Activated CD8-positive, alpha-beta memory T cell treated with anti-CD3 and anti-CD28 coated beads, Interleukin-2, amount 50 U/mL, for 1 hour (primary cell): Measurements from ENCODE around the gene TSNAXIP1.
"Not testable (repeated sequence)": the region's sequence is repeated elsewhere in the genome, so short reads cannot be mapped to it uniquely, and the experiment has no call there.

Experiments
- DNase-seq: peaks from one replicate; pipeline ENCODE4 v3.0.0-alpha.2; 2020; ENCODE audit errors: extremely low read depth

TSNAXIP1 gene

DNA sequence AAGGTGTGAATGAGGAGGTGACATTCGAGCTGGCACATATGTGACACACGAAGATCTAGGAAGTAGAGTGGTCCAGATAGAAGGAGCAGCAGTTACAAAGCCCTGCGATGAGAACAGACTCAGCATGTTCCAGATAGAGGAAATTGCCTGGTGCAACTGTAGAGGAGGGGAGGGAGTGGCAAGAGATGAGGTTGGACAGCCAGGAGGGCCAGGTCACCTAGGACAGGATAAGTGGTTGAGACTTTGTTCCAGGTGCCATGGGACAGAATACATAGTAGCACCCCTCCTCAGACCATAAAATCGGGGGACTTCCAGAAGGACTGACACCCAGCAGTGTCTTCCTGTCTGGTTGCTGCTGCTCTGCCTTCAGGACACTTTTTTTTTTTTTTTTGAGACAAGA is 51.8 kb downstream of the TSNAXIP1 start:
- no peak for DNase-seq

DNA sequence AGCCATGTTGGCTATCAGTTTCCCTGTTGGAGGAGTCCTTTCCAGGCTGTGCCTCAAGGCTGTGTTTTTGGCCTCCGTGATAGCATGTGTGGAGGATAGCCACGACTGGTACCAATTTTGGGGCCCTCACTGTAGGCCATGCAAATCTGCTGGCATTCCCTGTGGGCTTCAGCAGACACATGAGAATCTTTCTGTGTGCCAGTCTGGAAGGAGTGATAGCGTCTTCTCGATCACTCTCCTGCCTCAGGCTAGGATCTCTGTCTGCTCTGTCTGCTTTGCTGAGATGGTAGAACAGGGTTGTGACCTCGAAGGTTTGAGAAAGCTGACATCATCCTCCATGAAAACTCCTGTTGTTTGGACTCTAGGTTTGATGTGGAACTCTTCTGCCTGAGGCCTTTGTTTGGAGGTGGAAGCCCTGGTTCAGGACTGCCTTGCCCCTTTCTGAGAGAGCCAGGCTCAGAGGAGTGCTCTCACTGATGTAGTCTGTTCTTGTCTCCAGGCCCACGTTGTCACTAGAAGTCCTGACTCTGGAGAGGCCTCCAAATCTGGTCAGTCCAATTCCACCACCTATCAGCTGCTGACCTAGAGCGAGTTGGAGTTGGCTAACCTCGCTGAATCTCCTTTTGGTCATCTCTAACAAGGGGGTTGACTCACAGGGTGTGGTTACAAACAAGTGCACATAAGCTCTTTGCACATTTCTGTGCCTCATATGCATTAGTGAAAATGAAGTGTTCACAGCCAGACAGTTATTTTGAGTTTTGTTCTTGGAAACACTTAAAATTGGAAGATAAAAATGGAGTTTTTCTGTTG is 54.1 kb downstream of the TSNAXIP1 start:
- no peak for DNase-seq

- no peak for DNase-seq
Measured at GRCh38 chr16:67861877-67862276, 55.2 kb downstream of the TSNAXIP1 start.

DNA sequence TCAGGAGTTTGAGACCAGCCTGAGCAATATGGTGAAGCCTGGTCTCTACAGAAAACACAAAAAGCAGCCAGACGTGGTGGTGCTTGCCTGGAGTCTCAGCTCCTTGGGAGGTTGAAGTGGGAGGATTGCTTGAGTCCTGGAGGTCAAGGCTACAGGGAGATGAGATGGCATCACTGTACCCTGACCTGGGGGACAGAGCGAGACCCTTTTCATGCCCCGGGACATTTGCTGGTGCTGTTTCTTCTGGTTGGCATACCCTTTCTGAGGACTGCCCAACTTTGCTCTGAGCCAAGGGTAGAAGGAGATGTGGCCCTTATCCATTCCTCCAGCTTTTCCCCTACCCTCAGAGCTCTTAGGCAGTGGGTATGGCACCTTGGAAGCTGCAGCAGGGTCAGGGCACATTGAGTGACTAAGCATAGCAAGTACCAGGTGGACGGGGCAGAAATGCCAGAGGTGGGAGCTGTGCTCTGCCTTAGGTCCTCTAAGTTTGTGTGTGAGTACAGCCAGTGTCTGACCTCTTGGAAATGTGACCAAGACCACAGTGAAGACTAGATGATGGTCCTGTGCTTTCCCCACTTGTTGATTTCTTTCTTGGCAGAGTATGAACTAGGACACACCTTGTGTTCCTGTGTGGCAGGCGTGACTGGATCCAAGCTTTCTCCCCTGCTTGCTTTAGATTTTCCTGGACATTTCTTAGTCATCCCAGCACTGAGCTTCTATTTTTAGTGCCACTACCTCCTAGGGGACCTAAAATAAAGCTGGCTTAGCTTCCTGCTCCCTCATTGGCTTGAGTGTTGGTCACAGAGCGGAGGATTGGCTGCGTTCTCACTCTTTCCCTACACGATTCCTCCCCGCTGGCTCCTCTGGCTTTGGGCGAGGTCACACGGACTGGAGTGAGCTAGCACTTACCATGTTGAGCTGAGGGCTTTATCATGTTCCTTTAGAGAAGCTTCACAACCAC is 56.2 kb downstream of the TSNAXIP1 start:
- DNase-seq, result no peak

- DNase-seq, result not testable (repeated sequence)
Measured at GRCh38 chr16:67864044-67864443, 57.4 kb downstream of the TSNAXIP1 start.

DNA sequence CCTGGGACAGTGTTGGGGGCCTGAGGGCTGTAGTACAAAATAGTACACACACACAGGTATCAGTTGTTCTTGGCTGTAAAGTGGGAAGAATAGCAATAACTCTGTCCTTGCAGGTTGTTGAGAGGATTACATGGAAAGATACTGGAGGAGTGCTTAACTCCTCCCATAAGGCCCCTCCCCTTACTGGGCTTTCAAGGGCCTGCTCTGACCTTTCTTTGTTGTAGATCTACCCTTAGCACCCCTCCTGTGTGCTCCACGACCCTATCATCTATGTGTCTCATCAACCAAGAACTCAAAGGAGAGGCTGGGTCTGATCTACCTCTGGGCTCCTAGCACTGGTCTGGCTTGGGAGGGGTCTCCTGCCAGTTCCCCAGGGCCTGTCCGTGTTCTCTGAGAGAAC is 57.9 kb downstream of the TSNAXIP1 start:
- DNase-seq, result no peak

DNA sequence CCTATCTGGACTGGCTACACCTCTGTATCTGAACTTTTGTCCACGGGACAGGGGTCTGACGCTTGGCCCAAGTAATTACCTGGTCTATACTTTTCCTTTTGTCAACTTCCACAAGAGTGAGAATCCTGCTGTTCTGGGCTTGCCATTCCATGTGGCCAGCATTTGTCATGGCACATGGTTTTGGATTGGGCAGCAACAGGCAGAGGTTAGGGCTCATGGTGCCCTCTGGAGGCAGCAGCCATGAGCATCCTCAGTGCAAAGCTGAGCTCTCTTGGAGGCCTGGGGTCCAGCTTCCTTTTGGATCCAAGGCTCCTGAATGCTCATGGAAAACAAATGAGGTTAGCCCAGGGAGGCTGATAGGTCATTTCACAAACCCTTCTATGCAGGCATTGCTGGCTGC is 58.6 kb downstream of the TSNAXIP1 start:
- DNase-seq, result no peak

GRCh38 chr16:67868290-67868689 is 61.6 kb downstream of the TSNAXIP1 start:
- DNase-seq, result no peak

- no peak for DNase-seq
Measured at GRCh38 chr16:67869653-67870052, 63.0 kb downstream of the TSNAXIP1 start.

DNA sequence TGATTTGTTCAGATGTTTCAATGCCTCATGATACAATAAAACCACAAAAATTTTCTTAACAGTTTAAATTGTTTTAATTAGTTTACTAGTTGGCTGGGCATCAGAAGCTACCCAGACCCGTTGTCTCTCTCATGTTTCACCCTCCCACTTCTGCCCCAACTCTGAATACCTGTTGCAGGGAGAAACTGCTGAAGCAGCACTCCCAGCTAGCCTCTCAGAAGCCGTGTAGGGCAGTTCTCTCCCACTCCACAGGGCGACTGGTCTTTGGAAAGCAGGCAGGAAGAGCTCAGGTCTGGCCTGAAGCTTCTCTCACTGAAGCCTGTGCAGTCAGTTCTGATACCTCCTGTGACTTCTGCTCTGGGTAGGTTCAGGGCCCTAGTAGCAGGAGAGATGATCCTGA is 64.6 kb downstream of the TSNAXIP1 start:
- no peak for DNase-seq

DNA sequence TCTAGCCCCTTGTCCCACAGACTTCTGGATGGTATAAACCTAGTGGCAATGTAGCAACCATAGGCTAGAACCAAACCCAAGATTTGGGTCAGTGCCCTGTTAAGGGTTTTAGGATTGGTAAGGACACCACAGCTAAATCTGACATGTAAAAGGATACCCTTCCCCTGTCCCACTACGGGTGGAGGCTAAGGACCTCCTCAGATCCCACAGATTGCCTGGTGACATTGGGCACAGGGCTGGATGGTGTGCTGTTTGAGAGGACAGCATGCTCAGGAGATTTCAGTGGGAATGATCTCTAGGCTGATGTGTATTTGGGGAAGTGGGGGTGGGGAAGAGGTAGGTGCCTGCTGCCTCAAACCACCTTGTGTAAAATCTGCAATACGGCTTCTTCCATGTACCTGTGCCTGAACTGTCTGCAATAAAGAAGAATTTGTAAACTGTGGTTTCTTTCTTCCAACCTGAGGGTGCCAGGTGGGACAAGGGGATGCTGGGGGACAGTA is 65.5 kb downstream of the TSNAXIP1 start:
- no peak for DNase-seq

- peak; percentile 56 for DNase-seq
Measured at GRCh38 chr16:67872631-67873434, 66.1 kb downstream of the TSNAXIP1 start, which contains the start of gene EDC4. TSS of gene EDC4 (plus strand) at chr16:67873052. CDS start at chr16:67873262, 210 bp downstream.

GRCh38 chr16:67873435-67874370 is 67.0 kb downstream of the TSNAXIP1 start:
- no peak for DNase-seq

DNA sequence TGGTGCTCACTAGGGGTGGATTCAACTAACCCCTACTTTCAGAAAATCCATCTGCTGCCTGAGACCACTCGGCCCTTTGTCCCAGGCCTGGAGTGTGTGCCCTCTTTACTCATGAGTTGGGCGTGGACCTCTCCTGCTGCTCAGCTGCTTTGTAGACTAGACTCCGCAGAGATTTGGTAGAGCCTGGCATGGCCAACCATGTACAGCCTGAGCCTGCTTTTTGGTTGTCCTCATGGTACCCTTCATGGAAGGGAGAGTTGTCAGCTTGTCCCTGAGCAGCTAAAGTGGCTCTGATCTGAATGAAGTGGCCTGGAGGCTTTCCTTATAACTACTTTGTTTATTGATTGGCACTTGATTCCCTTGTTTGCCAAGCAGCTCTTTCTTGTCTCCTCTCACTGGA is 67.7 kb downstream of the TSNAXIP1 start:
- no peak for DNase-seq

DNA sequence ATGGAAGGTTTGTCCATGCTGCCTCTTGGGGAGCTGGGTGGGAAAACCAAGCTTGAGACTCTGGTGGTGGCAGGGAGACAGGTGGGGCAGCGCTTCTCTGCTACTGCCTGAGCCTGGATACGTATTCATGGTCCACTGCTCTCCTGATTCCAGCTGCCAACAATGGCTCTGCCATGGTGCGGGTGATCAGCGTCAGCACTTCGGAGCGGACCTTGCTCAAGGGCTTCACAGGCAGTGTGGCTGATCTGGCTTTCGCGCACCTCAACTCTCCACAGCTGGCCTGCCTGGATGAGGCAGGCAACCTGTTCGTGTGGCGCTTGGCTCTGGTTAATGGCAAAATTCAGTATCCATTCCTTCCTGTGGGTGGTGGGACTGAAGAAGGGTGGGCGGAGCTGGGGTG is 70.4 kb downstream of the TSNAXIP1 start:
- DNase-seq, result no peak
